GM21528 (cell line): Measurements from ENCODE around the gene UBAC1.
"Not testable (repeated sequence)": the region's sequence is repeated elsewhere in the genome, so short reads cannot be mapped to it uniquely, and the experiment has no call there.

Source experiments
- ATAC-seq: cut with Tn5 transposase; IDR thresholded peaks from one replicate; pipeline ENCODE4 v1.9.1; 2021; ENCODE audit warnings: mild to moderate bottlenecking, moderate library complexity; ENCODE audit not compliant: unreplicated experiment, low FRiP score

The UBAC1 gene

DNA sequence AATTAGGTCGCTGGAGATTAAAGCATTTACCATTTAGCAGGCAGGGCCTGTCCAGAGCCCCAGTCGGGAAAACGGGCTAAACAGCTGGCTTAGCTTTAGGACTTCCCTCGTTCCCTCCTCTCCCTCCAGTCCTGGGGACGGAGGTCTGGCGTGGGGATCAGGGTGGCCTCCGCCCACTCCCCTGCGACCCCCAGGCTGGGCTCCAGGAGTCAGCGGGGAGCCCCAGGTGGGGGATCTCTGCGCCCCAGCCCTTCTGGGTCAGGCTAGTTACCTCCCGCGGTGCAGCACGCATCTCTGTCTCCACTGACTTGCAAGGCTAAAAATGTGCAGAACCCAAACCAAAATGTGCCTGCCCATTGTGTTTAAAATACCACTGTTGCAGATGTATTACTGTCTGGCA is 37.7 kb downstream of the UBAC1 start:
- no peak for ATAC-seq

DNA sequence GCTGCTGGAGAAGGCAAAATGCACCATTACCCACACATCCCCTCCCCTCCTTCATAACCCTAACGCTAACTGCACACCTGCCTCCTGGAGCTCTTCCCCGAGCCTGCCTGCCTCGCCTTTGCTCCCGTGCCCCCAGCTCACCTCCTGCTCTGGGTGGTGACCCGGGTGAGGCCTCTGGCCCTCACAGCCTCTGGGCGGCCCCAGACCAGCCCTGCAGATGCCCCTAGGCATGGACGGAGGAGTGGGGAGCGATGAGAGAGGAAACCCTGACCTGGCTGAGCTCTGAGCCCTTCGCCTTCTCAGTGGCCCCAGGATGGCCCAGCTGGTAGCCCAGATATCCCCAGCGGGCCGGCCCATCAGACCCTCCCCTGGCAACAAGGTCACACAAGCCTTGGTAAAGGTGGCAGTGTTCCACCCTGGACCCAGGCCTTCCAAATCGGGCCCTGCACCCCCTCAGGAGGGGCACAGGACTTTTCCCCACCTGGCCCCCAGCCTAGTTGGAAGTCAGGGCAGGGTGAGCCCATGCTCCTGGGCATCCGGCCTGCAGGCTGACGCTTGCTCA is 39.3 kb downstream of the UBAC1 start:
- ATAC-seq = no peak

DNA sequence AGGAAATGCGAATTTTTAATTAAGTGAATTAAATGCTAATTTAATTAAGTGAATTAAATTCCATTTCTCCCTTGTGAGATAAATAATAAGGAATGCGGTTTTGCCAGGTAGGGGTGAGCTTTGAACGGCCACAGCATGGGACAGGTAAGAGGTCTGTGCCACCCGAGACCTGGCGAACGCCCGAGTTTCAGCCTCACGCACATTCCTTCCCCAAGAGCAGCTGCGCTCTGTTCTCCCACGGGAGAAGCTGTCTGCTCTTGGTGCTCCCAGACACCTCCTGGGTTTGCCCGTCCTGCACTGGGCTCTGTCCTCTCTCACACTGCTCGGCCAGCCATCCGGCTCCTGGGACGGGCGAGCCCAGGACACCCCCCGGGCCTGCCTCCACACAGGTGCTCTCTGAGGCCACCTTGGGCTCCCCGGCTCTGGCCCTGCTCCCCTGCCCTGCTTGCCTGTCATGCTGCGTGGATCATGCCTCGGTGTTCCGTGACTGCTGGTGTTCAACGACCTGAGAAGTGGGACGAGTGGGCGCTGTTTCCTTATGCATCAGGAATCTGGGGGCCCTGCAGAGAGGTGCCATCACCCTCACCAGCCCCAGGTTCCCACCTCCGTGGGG is 40.1 kb downstream of the UBAC1 start:
- ATAC-seq = no peak

DNA sequence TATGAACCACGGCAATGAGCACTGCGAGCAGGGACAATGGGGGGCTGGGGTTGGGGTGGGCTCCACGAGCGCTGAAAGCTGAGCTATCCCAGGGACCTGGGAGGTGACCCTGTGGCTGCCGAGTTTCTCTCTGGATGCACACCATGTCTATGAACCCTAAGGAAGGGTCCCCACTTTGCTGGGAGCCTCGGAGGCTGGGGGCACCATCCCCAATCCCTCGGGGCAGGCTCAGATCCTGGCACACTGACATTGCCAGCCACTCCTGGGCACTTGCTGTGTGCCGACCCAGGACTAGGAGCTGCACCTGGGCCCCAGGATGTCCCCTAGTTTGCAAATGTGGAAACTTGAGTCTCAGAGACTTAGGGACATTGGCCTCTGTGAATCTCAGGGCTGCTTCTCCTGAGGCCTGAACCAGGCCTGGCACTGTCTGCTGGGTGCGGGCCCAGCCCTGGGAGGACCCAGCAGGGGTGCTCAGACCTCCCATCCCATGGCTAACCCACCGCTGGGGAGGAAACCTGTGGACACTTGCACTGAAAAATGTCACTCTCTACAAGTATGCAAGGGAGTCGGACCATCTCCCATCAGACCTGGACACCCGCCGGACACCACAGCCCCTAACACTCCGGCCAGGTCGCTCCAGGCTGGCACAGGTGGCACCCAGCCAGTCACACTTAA is 40.8 kb downstream of the UBAC1 start:
- no peak for ATAC-seq

DNA sequence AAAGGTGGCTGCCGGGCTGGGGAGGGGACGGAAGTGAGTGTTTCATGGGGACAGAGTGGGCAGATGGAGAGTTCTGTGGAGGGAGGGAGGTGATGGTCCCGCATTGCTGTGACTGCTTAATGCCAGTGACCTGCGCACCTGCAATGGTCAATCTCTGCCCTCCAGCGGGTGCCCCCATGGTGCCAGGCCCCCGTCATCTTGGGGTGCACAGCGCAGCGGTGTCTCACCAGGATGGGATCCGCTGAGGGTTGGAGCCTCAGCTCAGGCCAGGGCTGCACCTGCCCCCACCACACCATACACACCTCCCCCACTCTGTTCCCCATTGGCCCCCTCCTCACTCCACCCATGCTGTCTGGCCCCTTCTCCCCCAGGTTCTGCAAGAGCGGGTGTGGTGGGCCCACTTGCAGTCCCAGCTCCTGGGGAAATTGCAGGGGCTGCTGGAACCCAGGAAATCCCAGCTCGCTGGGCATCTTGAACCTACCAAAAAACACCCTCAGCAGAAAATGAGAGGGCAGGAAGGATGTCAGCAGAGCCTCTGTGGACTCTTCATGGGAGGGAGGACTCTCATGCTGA is 41.8 kb downstream of the UBAC1 start:
- no peak for ATAC-seq

DNA sequence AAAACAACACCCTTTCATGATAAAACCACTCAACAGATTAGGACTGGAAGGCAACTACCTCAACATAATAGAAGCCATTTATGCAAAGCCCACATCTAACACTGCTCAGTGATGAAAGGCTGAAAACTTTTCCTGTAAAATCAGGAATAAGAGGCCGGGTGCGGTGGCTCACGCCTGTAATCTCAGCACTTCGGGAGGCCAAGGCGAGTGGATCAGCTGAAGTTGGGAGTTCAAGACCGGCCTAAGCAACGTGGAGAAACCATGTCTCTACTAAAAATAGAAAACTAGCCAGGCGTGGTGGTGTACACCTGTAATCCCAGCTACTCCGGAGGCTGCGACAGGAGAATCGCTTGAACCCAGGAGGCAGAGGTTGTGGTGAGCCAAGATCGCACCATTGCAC is 44.9 kb downstream of the UBAC1 start:
- not testable (repeated sequence) for ATAC-seq

DNA sequence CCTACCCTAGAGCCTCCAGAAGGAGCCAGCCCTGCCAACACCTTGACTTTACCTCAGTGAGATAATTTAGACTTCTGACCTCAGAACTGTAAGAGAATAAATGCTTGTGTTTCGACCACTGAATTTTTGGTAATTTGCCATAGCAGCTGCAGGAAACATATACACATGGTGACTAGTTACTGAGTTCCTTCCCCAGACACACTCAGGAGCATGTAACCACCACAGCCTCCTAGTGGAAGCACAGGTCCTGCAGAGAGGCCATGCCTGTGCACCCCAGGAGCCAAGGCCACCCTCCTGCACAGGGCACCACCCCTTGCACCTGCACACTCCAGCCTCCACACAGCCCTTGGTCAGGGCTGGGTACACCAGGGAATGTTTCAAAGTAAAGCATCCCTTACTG is 46.3 kb downstream of the UBAC1 start:
- no peak for ATAC-seq

DNA sequence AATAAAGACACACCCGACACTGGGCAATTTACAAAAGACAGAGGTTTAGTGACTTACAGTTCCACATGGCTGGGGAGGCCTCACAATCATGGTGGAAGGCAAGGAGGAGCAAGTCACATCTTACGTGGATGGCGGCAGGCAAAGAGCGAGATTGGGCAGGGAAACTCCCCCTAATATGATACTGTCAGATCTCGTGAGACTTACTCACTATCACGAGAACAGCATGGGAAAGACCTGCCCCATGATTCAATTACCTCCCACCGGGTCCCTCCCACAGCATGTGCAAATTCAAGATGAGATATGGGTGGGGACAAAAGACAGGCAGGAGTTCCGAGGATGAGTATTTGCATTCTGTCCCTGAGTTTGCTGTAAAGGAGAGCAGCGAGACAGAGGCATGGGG is 49.9 kb downstream of the UBAC1 start:
- not testable (repeated sequence) for ATAC-seq

DNA sequence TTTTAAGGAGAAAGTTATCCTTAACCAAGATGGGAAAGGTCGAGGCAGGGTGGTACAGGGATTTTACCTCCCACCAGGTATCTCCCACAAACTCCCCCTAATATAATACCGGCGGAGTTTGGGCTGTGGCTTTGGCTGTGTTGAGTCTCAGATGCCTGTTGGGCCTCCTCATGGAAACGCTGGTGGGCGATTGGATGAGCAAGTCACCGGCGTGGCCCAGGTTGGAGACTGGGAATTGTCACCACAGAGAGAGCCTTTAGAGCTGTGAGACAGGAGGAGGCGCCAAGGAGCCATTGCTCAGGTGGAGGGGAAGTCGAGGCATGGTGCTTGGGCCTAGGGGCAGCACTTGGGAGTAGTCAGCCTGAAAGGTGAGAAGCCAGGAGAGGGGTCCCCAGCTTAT is 50.4 kb downstream of the UBAC1 start:
- no peak for ATAC-seq

DNA sequence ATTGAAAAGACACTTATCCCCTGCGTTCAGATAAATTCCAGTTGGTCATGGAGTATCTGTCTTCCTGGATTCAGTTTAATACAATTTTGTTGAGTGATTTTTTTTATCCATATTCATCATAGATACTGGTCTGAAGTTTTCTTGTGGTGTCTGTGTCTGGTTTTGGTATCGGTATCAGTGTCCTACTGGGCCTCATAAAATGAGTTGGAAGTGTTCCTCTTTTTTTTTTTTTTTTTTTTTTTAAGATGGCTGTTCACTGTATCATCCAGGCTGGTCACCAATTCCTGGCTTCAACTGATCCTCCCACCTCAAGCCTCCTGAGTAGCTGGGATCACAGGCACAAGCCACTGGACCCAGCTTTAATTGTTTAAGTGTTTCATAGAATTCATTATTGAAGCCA is 51.0 kb downstream of the UBAC1 start:
- no peak for ATAC-seq

DNA sequence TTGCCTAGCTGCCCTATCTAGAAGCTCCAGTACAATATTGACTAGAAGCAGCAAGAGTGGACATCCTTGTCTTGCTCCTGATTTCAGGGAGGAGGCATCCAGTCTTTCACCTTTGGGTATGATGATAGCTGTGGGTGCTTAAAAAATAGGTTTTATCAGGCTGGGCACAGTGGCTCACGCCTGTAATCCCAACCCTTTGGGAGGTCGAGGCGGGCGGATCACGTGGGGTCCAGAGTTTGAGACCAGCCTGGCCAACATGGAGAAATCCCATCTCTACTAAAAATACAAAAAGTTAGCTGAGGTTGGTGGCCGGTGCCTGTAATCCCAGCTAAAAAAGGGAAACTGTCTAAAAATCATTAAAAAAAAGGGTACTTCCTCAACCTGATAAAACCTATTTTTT is 51.8 kb downstream of the UBAC1 start:
- no peak for ATAC-seq

DNA sequence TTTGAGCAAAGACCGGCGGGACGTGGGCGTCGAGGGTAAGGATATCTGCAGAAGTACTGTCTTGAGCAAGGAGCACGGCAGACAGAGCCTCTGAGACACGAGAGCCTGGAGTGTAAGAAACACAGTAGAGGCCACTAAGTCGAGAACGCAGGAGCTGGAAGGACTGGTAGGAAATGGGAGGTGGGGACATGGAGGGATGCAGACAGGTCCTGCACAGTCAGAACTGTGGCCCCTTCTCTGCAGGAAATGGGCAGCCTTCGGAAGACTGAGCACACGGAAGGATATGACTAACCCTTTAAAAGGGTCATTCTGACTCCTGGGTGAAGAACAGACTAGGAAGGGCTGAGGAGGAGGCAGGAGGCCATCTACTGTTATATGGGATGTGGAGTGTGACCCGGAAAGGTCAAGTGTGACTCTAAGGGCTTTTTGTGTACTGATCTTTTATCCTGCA is 52.4 kb downstream of the UBAC1 start:
- no peak for ATAC-seq

DNA sequence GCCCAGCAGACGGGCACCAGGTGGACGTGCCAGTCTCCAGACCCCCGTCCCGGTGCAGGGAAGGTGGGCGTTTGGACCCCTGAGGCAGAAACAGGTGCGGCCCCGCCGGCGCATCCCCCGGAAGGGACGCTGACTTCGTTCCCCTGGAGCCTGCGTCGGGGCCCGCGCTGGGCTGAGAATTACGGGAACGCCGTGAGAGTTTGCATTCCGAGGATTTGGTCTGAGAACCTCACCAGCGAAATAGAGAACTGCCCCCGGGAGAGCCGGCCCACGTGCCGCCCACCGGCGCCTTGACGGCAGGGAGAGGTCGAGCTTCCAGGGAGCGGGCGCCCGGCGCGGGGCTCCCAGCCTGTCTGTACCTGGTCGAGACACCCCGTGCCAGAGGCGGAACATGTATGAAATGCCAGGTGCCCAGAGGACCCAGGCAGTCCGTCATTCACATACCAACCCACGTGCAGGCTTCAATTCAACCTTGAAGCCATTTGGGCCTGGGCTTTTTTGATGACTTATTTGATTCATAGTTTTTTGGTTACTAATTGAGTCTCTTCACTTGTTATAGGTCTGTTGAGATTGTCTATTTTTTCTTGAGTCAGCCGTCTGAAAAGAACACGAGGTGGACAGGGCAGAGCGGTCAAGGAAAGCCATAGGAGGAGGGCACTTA is 53.0 kb downstream of the UBAC1 start:
- peak; percentile 23 for ATAC-seq

DNA sequence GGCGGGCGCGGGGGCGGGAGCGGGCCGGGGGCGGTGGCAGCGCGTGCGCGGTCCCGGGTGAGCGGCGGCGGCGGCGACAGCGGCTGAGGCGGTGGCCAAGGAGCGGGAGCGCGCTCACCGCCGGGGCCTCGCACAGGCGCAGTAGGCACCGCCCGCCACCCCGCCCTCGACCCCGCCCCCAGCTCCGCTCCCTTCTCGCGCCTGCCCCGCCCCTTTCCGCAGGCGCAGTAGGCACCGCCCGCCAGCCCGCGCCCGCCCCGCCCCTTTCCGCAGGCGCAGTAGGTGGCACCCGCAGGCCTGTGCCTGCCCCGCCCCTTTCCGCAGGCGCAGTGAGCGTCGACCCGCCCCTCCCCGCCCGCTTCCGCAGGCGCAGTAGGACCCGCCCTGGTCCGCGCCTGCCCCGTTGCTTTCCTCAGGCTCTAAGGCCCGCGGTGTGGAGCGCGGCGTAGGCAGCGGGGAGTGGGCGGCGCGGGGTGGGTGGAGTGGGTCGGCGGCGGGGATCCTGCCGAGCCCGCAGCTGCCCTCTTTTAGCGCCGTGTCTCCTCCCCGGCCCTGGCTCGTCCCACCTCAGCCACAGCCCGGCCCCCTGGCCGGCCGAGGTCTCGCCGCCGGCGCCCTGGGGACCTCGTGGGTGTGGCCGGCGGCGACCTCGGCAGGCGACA is 53.6 kb downstream of the UBAC1 start, which contains the start of gene CAMSAP1:
CAMSAP1 (minus strand) TSS at position 116 of the 662 bp plus-strand sequence. CDS start 387 bp downstream, outside the sequence.
- peak; percentile 75 for ATAC-seq

DNA sequence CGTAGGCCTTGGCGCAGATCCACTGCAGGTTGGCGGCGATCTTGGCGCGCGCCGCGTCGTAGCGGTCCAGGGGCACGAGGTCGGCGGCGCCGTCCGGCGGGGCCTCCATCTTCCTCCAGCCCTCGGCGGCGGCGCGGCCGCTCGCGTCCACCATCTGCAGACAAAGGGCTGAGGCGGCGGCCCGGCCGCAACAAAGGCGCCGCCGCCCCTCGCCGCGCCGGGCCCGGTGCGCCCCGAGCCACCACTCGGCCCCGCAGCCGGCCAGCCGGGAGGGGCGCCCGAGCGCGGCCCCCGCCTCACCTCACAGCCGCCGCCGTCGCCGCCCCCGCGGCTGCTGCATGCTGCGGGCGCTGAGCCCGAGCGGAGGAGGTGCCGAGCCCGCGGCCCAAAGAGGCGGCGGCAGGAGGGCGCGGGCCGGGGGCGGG is 54.2 kb downstream of the UBAC1 start:
- ATAC-seq = peak; percentile 28

DNA sequence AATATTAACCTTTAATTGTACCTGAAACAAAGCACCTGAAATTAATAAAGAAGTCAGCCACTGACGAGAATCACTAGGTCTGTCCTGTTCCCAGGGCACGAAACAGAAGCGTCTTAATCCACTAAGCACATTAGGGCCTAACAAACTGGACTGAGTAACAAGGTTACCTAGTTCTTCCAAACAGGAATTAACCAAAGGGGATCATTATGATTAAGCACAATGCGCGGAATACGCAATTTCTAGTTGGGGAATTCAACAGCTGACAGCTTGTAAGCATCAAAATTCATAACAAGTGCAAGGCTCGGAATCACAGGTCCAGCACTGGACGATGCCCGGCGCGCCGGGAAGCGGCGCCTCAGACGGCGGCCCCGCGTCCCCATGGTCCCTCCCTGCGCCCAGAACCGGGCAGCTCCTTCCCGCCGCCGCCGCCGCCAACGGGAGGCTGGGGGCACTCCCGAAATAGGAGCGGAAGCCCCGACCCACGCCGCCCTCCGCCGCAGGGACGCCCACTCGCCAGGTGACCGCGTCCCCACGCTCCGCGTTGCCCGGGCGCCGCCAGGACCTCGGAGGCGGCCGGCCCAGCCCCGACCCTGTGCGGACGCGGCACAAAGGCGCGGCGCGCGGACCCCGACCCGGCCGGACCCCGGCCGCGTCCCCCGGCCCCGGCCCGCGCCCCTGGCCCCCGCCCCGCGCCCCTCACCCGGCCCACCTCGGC is 54.7 kb downstream of the UBAC1 start:
- peak; percentile 12 for ATAC-seq

DNA sequence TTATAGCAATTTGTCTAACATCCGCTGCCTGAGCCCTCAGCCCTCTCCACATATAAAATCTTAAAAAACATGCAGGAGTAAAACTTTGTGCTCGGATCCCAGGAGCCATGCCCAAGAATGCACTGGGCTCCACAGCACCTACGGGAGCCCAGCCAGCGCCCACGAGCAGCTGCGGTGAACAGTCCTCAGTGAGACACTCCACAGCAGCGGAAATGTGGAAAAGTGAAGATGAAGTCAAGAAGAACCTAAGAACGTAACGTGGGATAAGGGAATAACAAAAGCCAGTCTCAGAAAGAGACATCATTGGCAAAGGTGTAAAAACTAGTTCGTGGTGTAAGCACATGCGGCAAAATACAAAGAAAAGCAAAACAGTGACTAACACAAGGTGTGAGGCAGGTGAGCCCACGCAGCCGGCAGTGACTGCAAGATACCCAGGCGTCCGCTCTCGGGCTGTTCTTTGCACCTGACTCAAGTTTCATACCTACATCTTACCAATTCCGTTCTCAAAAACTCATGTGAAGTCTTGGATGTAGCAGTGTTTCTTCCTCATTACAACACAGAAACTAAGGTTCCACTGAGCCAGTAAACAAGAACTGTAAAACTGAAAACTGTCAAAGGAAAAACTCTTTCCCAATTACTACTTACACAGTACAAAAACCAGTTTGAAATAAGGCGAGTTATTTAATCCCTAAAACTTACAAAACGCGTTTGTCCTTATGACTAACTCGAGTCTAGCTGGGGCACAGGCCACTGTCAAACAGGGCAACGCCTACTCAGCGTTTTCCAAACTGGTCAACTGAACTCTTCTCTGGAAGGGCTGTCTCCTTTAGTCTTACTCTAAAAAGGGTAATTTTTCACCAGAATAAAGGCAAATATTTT is 55.6 kb downstream of the UBAC1 start:
- ATAC-seq = no peak

DNA sequence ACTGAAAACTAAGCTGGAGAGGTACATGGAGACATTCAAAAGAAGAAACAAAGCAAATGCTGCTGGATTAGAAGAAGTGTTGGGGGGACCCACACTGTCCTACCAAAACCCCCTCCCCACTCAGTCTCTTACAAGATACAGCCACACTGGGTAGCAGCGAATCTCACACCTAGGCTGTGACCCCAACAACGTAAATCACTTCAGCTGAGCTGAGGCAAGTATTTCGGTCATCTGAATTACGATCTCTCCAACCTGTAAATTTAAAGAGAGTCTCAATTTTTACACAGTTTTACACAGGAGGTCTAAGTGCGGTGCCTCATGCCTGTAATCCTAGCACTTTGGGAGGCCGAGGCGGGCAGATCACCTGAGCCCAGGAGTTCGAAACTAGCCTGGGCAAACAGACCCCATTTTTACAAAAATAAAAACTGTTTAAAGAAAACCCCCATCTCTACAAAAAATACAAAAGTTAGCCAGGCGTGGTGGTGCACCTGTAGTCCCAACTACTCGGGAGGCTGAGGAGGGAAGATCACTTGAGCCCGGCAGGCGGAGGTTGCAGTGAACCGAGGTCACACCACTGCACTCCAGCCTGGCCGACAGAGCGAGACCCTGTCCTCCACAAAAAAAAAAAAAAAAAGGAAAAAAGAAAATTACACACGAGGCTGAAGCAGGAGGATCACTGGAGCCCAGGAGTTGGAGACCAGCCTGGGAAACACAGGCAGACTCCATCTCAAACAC is 57.2 kb downstream of the UBAC1 start:
- ATAC-seq = no peak
